ENCODE data around the gene NDUFB5.
"Not testable (repeated sequence)": the region's sequence is repeated elsewhere in the genome, so short reads cannot be mapped to it uniquely, and the experiment has no call there.

The NDUFB5 gene

DNA sequence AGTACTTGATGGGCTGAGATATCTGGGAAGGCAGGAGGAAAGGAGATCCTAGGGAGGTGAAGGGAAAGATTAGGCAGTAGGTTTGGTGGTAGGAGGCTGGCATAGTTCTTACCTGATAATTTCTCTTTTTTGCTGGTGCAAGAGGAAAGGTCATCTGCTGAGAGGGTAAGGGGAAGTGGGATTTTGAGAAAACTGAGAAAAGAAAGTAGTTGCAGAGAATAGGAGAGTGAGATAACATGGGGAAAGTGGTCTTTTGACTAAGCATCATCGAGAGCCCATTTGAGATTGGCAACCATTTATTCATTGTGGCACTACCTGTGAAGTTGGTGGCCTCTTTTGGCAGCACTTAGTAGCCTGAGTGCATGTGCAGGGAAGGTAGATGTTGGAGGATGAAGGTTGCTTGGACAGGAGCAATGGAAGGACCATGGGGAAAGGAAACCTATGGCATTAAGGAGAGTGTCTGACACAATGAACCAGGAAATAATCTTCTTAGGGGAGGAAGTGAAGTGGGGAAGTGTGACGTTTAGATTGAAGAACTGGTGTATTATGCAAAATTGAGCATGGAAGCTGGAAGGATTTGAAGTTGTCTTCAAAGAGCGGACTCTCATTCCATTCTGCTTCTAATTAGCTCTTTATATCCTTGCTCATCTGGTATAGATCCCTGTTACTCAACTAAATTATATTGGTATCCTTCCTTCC, 26.3 kb downstream of the NDUFB5 start:
- no peak for DNase-seq (ENCODE audit: low read depth in 2 of 2)

GRCh38 chr3:179640469-179640868, 35.9 kb downstream of the NDUFB5 start:
- no peak for DNase-seq (ENCODE audit: low read depth in 2 of 2)

DNA sequence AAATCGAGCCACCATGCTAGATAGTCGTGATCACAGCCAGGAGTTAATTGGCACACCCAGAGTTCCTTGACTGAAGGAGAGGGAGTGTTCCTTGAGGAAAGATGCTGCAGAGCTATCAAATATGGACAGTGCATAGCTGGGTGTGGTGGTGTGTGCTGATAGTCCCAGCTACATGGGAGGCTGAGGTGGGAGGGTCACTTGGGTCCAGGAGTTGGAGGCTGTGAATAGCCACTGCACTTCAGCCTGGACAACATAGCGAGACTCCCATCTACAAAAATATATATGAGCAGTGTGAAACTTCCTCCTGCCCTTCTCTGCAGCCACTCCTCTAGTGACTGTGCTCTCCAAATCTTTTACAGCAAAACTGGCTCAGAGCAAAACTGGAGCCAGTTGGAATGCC, 38.3 kb downstream of the NDUFB5 start:
- DNase-seq (ENCODE audit: low read depth in 2 of 2) = no peak

DNA sequence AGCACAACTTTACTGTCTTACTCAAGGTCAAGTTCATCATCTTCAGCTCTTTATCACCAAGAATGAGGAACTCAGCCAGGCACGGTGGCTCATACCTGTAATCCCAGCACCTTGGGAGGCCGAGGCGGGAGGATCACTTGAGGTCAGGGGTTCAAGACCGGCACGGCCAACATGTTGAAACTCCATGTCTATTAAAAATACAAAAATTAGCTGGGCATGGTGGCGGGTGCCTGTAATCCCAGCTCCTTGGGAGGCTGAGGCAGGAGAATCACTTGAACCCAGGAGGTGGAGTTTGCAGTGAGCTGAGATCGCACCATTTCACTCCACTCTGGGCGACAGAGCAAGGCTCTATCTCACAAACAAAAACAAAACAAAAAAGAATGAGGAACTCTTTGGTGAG, 39.2 kb downstream of the NDUFB5 start:
- not testable (repeated sequence) for DNase-seq (ENCODE audit: low read depth in 2 of 2)

- no peak for DNase-seq (ENCODE audit: low read depth in 2 of 2)
Measured at GRCh38 chr3:179646177-179646576, 41.6 kb downstream of the NDUFB5 start.

- no peak for DNase-seq (ENCODE audit: low read depth in 2 of 2)
Measured at GRCh38 chr3:179651687-179652446, 47.3 kb downstream of the NDUFB5 start.

- DNase-seq (ENCODE audit: low read depth in 2 of 2) = peak; percentile 24 to 33
Measured at GRCh38 chr3:179652447-179653095, 48.0 kb downstream of the NDUFB5 start, which contains the start of gene USP13. Gene USP13 (plus strand): TSS chr3:179653040. CDS start chr3:179653226, 186 bp downstream.

DNA sequence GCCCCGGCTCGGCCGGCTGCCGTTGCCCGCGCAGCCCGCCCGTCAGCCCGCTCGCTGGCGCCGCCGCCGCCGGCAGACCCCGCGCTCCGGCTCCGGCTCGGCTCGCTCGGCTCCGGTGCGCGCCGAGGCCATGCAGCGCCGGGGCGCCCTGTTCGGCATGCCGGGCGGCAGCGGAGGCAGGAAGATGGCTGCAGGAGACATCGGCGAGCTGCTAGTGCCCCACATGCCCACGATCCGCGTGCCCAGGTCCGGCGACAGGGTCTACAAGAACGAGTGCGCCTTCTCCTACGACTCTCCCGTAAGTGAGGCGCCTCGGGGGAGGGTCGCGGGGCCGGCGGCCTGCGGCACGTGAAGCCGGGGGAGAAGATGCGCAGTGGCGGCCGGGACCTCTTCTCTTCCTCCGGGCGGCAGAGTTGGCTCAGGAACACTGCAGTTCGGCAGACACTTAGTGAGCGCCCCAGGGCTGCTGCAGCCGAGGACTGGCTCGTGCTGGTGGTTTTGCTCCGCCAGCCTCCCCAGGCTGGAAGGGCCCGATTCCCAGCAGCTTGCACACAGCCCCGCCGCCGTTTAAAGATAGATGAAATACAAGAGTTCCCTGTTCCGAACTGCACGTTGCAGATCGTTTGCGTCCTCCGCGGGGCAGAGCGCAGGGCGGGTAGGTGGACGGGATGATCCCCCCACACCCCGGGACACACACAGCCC, 48.7 kb downstream of the NDUFB5 start:
- DNase-seq (ENCODE audit: low read depth in 2 of 2) = peak; percentile 34 to 39

DNA sequence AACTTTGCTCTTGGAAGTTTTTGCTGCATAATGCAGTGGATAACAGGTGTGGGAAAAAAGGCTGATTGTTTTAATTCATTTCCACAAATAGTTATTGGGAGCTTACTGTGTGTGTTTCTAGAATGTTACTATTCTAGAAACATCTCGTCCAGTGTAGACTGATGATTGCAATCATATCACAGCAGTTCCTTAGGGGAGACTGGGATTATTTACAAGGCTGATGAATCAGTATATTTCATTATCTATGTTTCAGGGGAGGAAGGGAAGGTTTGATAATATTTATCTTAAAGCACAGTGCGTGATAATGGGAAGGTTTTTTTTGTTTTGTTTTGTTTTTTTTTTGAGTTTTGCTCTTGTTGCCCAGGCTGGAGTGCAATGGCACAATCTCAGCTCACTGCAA, 50.6 kb downstream of the NDUFB5 start:
- no peak for DNase-seq (ENCODE audit: low read depth in 2 of 2)

- DNase-seq (ENCODE audit: low read depth in 2 of 2) = no peak
Measured at GRCh38 chr3:179658606-179659005, 54.0 kb downstream of the NDUFB5 start.

- no peak for DNase-seq (ENCODE audit: low read depth in 2 of 2)
Measured at GRCh38 chr3:179660872-179661271, 56.3 kb downstream of the NDUFB5 start.

- no peak for DNase-seq (ENCODE audit: low read depth in 2 of 2)
Measured at GRCh38 chr3:179661777-179662176, 57.2 kb downstream of the NDUFB5 start.

GRCh38 chr3:179663093-179663492, 58.5 kb downstream of the NDUFB5 start:
- no peak for DNase-seq (ENCODE audit: low read depth in 2 of 2)

- DNase-seq (ENCODE audit: low read depth in 2 of 2) = no peak
Measured at GRCh38 chr3:179666030-179666429, 61.4 kb downstream of the NDUFB5 start.

DNA sequence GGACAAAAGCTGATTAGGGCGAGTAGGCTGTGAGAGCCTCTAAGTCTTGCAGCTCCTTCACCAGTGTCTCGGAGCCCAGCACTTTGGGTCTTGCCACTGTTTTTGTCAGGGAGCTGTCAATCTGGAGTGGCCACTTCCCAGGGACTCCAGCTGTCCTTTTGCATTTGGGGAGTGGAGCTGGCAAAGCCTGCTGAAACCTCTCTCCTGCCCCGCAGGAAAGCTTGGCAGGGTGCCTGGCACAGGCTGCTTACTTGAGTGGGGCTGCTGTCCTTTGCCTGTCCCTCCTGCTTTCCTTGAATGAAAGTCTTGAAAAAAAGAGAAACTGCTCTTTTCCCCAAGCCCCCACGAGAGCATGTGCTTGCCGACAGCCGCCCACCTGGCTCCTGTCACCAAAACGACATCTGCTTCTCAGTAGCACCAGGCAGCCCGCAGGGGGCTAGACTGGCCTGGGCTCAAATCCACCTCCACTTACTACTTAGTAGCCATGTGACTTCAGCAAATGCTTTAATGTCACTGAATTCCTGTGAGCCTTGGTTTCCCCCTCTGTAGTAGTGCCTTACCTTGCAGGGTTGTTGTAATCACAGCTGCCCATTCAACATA, 61.9 kb downstream of the NDUFB5 start:
- DNase-seq (ENCODE audit: low read depth in 2 of 2) = no peak

- DNase-seq (ENCODE audit: low read depth in 2 of 2) = no peak
Measured at GRCh38 chr3:179668429-179668828, 63.8 kb downstream of the NDUFB5 start.

DNA sequence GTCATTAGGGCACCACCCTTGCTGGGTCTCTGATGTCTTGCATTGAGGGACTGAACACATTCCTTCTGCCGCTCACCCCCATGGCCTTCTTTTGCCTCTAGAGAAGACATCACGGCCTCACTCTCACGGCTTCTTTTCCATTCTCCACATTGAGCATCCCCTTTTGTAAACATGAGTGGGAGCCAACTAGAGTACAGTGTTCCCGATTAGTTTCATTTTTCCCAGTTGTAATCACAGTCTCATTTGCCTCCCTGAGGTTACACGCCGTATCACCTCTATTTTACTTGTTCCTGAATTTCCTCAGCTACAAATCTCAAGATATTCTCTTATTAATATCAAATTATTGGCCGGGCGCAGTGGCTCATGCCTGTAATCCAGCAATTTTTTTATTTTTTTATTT, 65.7 kb downstream of the NDUFB5 start:
- DNase-seq (ENCODE audit: low read depth in 2 of 2) = no peak

- DNase-seq (ENCODE audit: low read depth in 2 of 2) = no peak
Measured at GRCh38 chr3:179671309-179671708, 66.7 kb downstream of the NDUFB5 start.

DNA sequence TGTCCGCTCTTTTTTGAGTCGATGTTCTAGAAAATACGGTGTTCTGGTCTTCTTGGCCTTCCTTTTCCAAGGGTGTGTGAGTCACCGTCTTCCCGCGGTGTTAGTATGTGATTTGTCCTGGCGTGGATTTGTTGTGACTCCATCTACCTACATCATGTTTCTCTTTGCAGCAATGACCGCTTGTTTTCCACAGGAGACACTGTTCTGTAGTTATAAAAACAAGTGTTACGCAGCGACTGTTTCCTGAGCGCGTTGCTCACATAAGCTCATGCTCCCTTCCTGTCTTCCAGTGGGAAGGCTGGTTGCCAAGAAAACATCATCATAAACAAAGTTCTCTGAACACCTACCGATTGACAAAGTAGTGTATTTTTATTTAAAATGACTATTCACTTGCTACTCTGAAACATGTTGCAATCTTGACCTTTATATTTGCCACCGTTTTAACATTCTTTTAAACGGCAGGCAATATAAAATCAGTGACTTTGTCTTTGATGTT, 67.2 kb downstream of the NDUFB5 start:
- DNase-seq (ENCODE audit: low read depth in 2 of 2) = no peak

DNA sequence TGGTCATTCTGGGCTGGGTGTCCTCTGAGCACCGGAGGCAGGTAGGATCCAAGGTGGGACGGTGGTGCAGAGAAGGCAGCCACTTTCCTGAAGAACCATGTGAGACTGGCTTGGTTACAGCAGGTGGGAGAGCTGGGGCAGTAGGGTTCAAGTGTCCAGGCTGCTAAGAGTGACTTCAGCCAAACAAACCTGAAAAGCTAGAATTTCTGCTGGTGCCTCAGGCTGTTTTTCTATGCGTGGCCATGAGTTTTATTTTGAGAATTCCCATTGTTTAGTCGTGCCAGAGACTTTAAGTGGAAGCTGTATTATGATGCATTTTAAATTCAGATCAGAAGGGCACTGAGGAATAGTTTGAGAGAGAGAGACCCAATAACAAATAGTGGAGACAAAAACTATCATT, 68.3 kb downstream of the NDUFB5 start:
- no peak for DNase-seq (ENCODE audit: low read depth in 2 of 2)

DNA sequence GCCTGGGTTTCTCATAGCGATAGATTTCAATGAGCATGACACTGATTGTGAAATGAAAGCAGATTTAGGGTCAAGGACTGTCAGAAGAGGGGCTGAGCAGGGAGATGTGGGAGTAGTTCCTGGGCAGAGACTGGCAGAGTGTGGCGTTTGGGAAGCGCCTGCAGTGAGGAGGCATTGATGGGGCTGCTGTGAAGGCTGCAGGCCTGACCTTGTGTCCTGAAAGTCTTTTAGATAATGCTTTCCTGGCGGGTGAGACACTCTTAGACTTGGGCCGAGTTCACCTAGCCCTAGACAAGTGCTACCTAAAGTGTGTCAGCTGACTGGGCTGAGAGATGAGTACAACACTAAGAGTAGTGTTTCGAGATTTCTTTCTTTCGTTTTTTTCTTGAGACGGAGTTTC, 68.9 kb downstream of the NDUFB5 start:
- DNase-seq (ENCODE audit: low read depth in 2 of 2) = no peak

GRCh38 chr3:179676081-179676480, 71.5 kb downstream of the NDUFB5 start:
- DNase-seq (ENCODE audit: low read depth in 2 of 2) = no peak

All from stimulated activated CD8-positive, alpha-beta memory T cell treated with anti-CD3 and anti-CD28 coated beads, Interleukin-15, amount 100 ng/mL, for 48 hours (primary cell).